ENCODE data around the gene TBP.

- no peak for TF ChIP-seq CTCF (IDR thresholded peaks at IDR 0.05)
- TF ChIP-seq ZFX (IDR thresholded peaks at IDR 0.05; ENCODE audit: borderline replicate concordance): no peak
These were observed at the start of gene TBP for GRCh38 chr6:170554013-170554795.

Measured in 22Rv1 (cell line).